Endothelial cell of umbilical vein (primary cell): ENCODE data around the gene FAM3B. TPM values are rescaled to one million over a fixed set of nuclear protein-coding genes. Genes with fewer than 3 reads are reported as not detected.

ENCODE experiments used
- BruUV-seq: library from RNA; stranded (reverse); fragments of 400-500 nt; replicated peaks from 2 replicates; lab custom pipeline; 2021; lab: Mats Ljungman, UMichigan
- CTCF ChIA-PET: fragments of 300-600, 350-600 bp; sonication (Branson Sonifier 250); formaldehyde crosslinking; loops from one replicate; lab custom pipeline; 2021; ENCODE audit warnings: antibody characterized with exemption, inconsistent platforms; lab: Charles Lee
- POLR2A ChIA-PET: fragments of 300-600, 350-600 bp; sonication (Branson Sonifier 250); formaldehyde crosslinking; loops from one replicate; lab custom pipeline; 2021; ENCODE audit warnings: antibody characterized with exemption, inconsistent platforms; lab: Charles Lee
- DNase-seq: peaks from one replicate; pipeline ENCODE4 v3.0.0-alpha.2; 2011; ENCODE audit warnings: low read depth, low spot score
- FAIRE-seq: peaks from 2 replicates; lab custom pipeline; 2011; peaks lifted over from hg19 to GRCh38; lab: Jason Lieb, UNC
- H2AFZ ChIP-seq: 2 replicates; pipeline ENCODE4 v1.6.0; 2012; ENCODE audit warnings: low read depth, low read length, control low read depth, inconsistent platforms
- H3K27ac ChIP-seq: 2 replicates; pipeline ENCODE4 v1.5.1; 2011; ENCODE audit warnings: low read depth, mild to moderate bottlenecking, control low read depth, low read length, moderate library complexity; ENCODE audit not compliant: insufficient read depth
- H3K27me3 ChIP-seq, 2 experiments: 2 replicates each; pipeline versions ENCODE4 v1.6.0 to v1.6.1; 2011; ENCODE audit warnings: low read length in 2 of 2, mixed read lengths in 1 of 2; ENCODE audit not compliant: control insufficient read depth in 2 of 2, insufficient read depth in 2 of 2
- H3K36me3 ChIP-seq, 2 experiments: 2 replicates in 1 of 2; 3 replicates in 1 of 2; pipeline ENCODE4 v1.5.1; 2011; ENCODE audit warnings: low read length in 2 of 2, mild to moderate bottlenecking in 1 of 2, moderate library complexity in 1 of 2; ENCODE audit not compliant: control insufficient read depth in 2 of 2, insufficient read depth in 2 of 2; ENCODE audit errors: extremely low read depth in 1 of 2
- H3K4me1 ChIP-seq: 3 replicates; pipeline ENCODE4 v1.5.1; 2011; ENCODE audit warnings: mild to moderate bottlenecking, low read length; ENCODE audit not compliant: control insufficient read depth, insufficient read depth; ENCODE audit errors: extremely low read depth
- H3K4me2 ChIP-seq: 2 replicates; pipeline ENCODE4 v1.6.1; 2011; ENCODE audit warnings: low read length, control low read depth, mixed read lengths; ENCODE audit not compliant: insufficient read depth
- H3K4me3 ChIP-seq, 3 experiments: fragments of 200-600 bp in 1 of 3; sonication (generic), shearing (Covaris generic) in 1 of 3; replicated peaks in 1 of 3; 2 replicates each; pipeline ENCODE4 v1.5.1; 2011 to 2016; ENCODE audit warnings: control low read depth in 3 of 3, low read length in 3 of 3, mild to moderate bottlenecking in 2 of 3, inconsistent platforms in 1 of 3, low read depth in 1 of 3, moderate library complexity in 1 of 3; ENCODE audit not compliant: insufficient read depth in 1 of 3
- H3K79me2 ChIP-seq: 2 replicates; pipeline ENCODE4 v1.6.0; 2012; ENCODE audit warnings: low read length, inconsistent platforms; ENCODE audit not compliant: control insufficient read depth, insufficient read depth
- H3K9ac ChIP-seq: replicated peaks from 2 replicates; pipeline ENCODE3; 2011; ENCODE audit warnings: low read length, control low read depth; ENCODE audit not compliant: insufficient read depth; ENCODE audit errors: extremely low read depth
- H3K9me1 ChIP-seq: replicated peaks from 3 replicates; pipeline ENCODE4 v1.6.0; 2011; ENCODE audit warnings: mild to moderate bottlenecking, low read length; ENCODE audit not compliant: control insufficient read depth, insufficient read depth; ENCODE audit errors: extremely low read depth
- H3K9me3 ChIP-seq: replicated peaks from 2 replicates; pipeline ENCODE4 v1.5.1; 2012; ENCODE audit warnings: low read length, inconsistent platforms; ENCODE audit not compliant: control insufficient read depth, insufficient read depth
- H4K20me1 ChIP-seq: replicated peaks from 2 replicates; pipeline ENCODE3; 2011; ENCODE audit warnings: mild to moderate bottlenecking, low read length; ENCODE audit not compliant: control insufficient read depth, insufficient read depth; ENCODE audit errors: extremely low read depth
- CTCF ChIP-seq, 2 donors: IDR thresholded peaks; 1 replicate in 1 of 2; 2 replicates in 1 of 2; pipeline ENCODE4 v1.5.1; 2011; ENCODE audit warnings: low read length in 2 of 2, mild to moderate bottlenecking in 2 of 2, moderate library complexity in 2 of 2, control low read depth in 1 of 2, inconsistent platforms in 1 of 2, low read depth in 1 of 2; ENCODE audit not compliant: insufficient read depth in 1 of 2; ENCODE audit errors: extremely low read depth in 1 of 2
- EZH2 ChIP-seq: IDR thresholded peaks from 2 replicates; pipeline ENCODE4 v1.6.1; 2012; ENCODE audit warnings: borderline replicate concordance, low read depth, mild to moderate bottlenecking, moderate library complexity, low read length, inconsistent platforms; ENCODE audit not compliant: severe bottlenecking
- FOS ChIP-seq: IDR thresholded peaks from 2 replicates; pipeline ENCODE4 v1.6.1; 2011; ENCODE audit warnings: mild to moderate bottlenecking, low read length, moderate library complexity, borderline replicate concordance; ENCODE audit not compliant: insufficient read depth
- GATA2 ChIP-seq: IDR thresholded peaks from 2 replicates; pipeline ENCODE4 v1.7.0; 2011; ENCODE audit warnings: low read depth, mild to moderate bottlenecking, moderate library complexity, mixed read lengths, low read length; ENCODE audit not compliant: insufficient read length, insufficient read depth
- JUN ChIP-seq: IDR thresholded peaks from 2 replicates; pipeline ENCODE4 v1.6.1; 2011; ENCODE audit warnings: borderline replicate concordance, low read depth; ENCODE audit not compliant: insufficient read length, insufficient read depth
- MAX ChIP-seq: IDR thresholded peaks from 2 replicates; pipeline ENCODE4 v1.6.1; 2011; ENCODE audit not compliant: insufficient read depth, insufficient read length
- MYC ChIP-seq: IDR thresholded peaks from one replicate; pipeline ENCODE4 v1.6.1; 2011; ENCODE audit warnings: mild to moderate bottlenecking, low read depth, low read length
- POLR2A ChIP-seq: IDR thresholded peaks from 2 replicates; pipeline ENCODE4 v1.6.1; 2012; ENCODE audit warnings: low read depth, mild to moderate bottlenecking, control low read depth, low read length
- POLR2AphosphoS5 ChIP-seq: IDR thresholded peaks from 2 replicates; pipeline ENCODE4 v1.6.1; 2012; ENCODE audit warnings: low read depth, mild to moderate bottlenecking, control low read depth, low read length, moderate library complexity; ENCODE audit not compliant: insufficient read depth
- dilution Hi-C: fragments of 300-500 bp; cut with MboI; formaldehyde crosslinking; loops from one replicate; pipeline ENCODE4 v1.15.0; 2019; ENCODE audit warnings: low sequenced_read_pairs; ENCODE audit not compliant: extremely low pct_ligation_motif_present
- intact Hi-C: fragments of 100-400 bp; cut with micrococcal nuclease; formaldehyde crosslinking; loops from one replicate; pipeline ENCODE4 v1.10.0; 2022
- polyA plus RNA-seq, 4 experiments: library from polyadenylated mRNA; depleted of rRNA in 3 of 4; stranded (reverse) in 3 of 4; unstranded in 1 of 4; fragments of >200 nt; gene quantifications; 2 replicates each; pipeline versions ENCODE4 v1.2.1 to v1.2.3, GENCODE V29; 2011 to 2012; ENCODE audit warnings: missing spikeins in 1 of 4
- total RNA-seq: library from RNA; stranded (reverse); gene quantifications from 2 replicates; pipeline ENCODE4 v1.2.3, GENCODE V29; 2021

FAM3B gene
- total and polyA plus RNA-seq, 2 donors (not counting 3 experiments of a cell fraction or from before 2014, with no cell fraction given): not detected

GRCh38 chr21:41357546-41357945 lies 40.9 kb downstream of the FAM3B start:
- ChIA-PET CTCF (no interaction called here), POLR2A (no interaction called here)
- DNase-seq (no peak), FAIRE-seq (no peak)
- no peaks in the 10 kb centered on the region for H3K27me3 ChIP-seq
- no peak overlapping the region for H3K4me3 ChIP-seq
- no peaks in the 10 kb centered on the region for H3K4me1 ChIP-seq
- no TSS peak for BruUV-seq
- no peak overlapping the region for H2AFZ ChIP-seq
- no peak overlapping the region for H3K27ac ChIP-seq
- H3K9me3 ChIP-seq: no peaks in the 10 kb centered on the region
- no peaks in the 10 kb centered on the region for H4K20me1 ChIP-seq
- TF ChIP-seq JUN (no peak), MAX (no peak), POLR2A (no peak), GATA2 (no peak), CTCF (IDR thresholded peaks at IDR 0.05; ENCODE audit: extremely low read depth in 1 of 2, insufficient read depth in 1 of 2, low read depth in 1 of 2, low read length in 2 of 2) (no peak), EZH2 (no peak), MYC (no peak), POLR2AphosphoS5 (no peak), FOS (no peak)
- no peaks in the 10 kb centered on the region for H3K79me2 ChIP-seq
- H3K9ac ChIP-seq: no peak overlapping the region
- dilution Hi-C loops (no loop called here), intact Hi-C loops (no loop called here)
- no peaks in the 10 kb centered on the region for H3K36me3 ChIP-seq
- no peaks in the 10 kb centered on the region for H3K9me1 ChIP-seq
- H3K4me2 ChIP-seq: no peak overlapping the region
